Stimulated activated naive CD8-positive, alpha-beta T cell treated with anti-CD3 and anti-CD28 coated beads, Interleukin-15, Interleukin-2, amounts not matched to agents 100 U/mL and 50 U/mL, for 24 hours (primary cell): ENCODE measurements around the gene PATE1.

Experiments used
- ATAC-seq: fragments of 150-1000 bp; cut with Tn5 transposase; one replicate; pipeline ENCODE4 v1.10.0; 2021
- DNase-seq: peaks from one replicate; pipeline ENCODE4 v3.0.0; 2021

PATE1 gene

GRCh38 chr11:125790825-125791224, 44.7 kb downstream of the PATE1 start:
- ATAC-seq: no peak
- DNase-seq: no peak

- DNase-seq: no peak
- no peak for ATAC-seq
Measured at GRCh38 chr11:125797641-125798040, 51.6 kb downstream of the PATE1 start.
